Transverse colon (tissue), 4 donors: ENCODE measurements around the gene RERE. TPM values are rescaled to one million over a fixed set of nuclear protein-coding genes. Genes with fewer than 3 reads are reported as not detected.
A peak's percentile ranks its signal among the peaks of the same experiment; 100 is the strongest.

Experiments used
- DNase-seq: peaks from one replicate; pipeline ENCODE4 v3.0.0-alpha.2; 2019
- H3K27ac ChIP-seq, 4 donors: fragments of 200-600 bp; sonication (generic); 2 replicates each; pipeline ENCODE4 v1.5.1; 2016 to 2018; ENCODE audit warnings: inconsistent platforms in 4 of 4
- H3K27me3 ChIP-seq: fragments of 200-600 bp; sonication (generic); 2 replicates; pipeline ENCODE4 v1.5.1; 2017; ENCODE audit warnings: inconsistent platforms
- H3K36me3 ChIP-seq, 4 donors: fragments of 200-600 bp; sonication (generic); 2 replicates each; pipeline ENCODE4 v1.5.1; 2017 to 2019; ENCODE audit warnings: inconsistent platforms in 4 of 4
- H3K4me1 ChIP-seq, 4 donors: fragments of 200-600 bp; sonication (generic); 2 replicates each; pipeline ENCODE4 v1.5.1; 2017 to 2020; ENCODE audit warnings: inconsistent platforms in 4 of 4
- H3K4me3 ChIP-seq, 4 donors: fragments of 200-600 bp; sonication (generic); 1 replicate in 1 of 4; 2 replicates in 3 of 4; pipeline versions ENCODE4 v1.5.1 to v1.6.1; 2017 to 2019; ENCODE audit warnings: inconsistent platforms in 4 of 4
- H3K9me3 ChIP-seq, 2 donors: fragments of 200-600 bp; sonication (generic); 2 replicates each; pipeline ENCODE4 v1.5.1; 2017 to 2019; ENCODE audit warnings: inconsistent platforms in 2 of 2
- CTCF ChIP-seq, 5 experiments: fragments of 200-600 bp in 3 of 5; fragments of 450-650 bp in 2 of 5; sonication (generic) in 3 of 5; IDR thresholded peaks; 1 replicate in 2 of 5; 2 replicates in 3 of 5; pipeline ENCODE4 v1.5.1; 2016 to 2017; ENCODE audit warnings: antibody characterized with exemption in 5 of 5, inconsistent platforms in 3 of 5, mild to moderate bottlenecking in 2 of 5, moderate library complexity in 1 of 5
- EP300 ChIP-seq: sonication (generic); formaldehyde crosslinking; IDR thresholded peaks from one replicate; pipeline ENCODE4 v1.6.1; 2017; ENCODE audit warnings: antibody characterized with exemption, low read depth
- POLR2A ChIP-seq: fragments of 450-650 bp; IDR thresholded peaks from one replicate; pipeline ENCODE4 v1.6.1; 2016; ENCODE audit warnings: antibody characterized with exemption, mild to moderate bottlenecking, moderate library complexity
- POLR2AphosphoS5 ChIP-seq, 3 donors: sonication (generic); formaldehyde crosslinking; IDR thresholded peaks; one replicate each; pipeline ENCODE4 v1.6.1; 2016; ENCODE audit warnings: antibody characterized with exemption in 3 of 3
- WGBS, 2 donors: methylation state at CpG; one replicate each; pipeline ENCODE4 v1.1.5; 2018; ENCODE audit warnings: low coverage in 1 of 2; 5-methylcytosine and 5-hydroxymethylcytosine counted together
- in situ Hi-C, 4 donors: fragments of 200-750 bp; cut with MboI; loops; one replicate each; pipeline versions ENCODE4 v1.15.0 to v1.15.1; 2017; ENCODE audit warnings: low sequenced_read_pairs in 3 of 4, low pct_ligation_motif_present in 1 of 4, low pct_unique_long_range_greater_than_20kb in 1 of 4
- intact Hi-C: fragments of 100-400 bp; cut with DNase I; formaldehyde crosslinking; loops from one replicate; pipeline ENCODE4 v1.15.1; 2023; ENCODE audit warnings: low total_unique reads
- total RNA-seq, 4 donors: library from RNA; depleted of rRNA; stranded (reverse); fragments of >200 nt; gene quantifications; one replicate each; pipeline ENCODE4 v1.1.0, GENCODE V29; 2016

RERE gene
- total RNA-seq, 4 donors from 2014 or later = 80.3 to 657 (median 105) TPM

- peak; percentile 48 for DNase-seq
- Histone ChIP-seq H3K27ac (peak overlapping the region; percentile 98 to 100 (median 99)), H3K4me1 (peaks cover 25 to 74% (median 51%) of the 10 kb centered on the region in 4 donors), H3K36me3 (no peaks in the 10 kb centered on the region), H3K4me3 (peak overlapping the region; percentile 81 to 97 (median 91)), H3K27me3 (no peaks in the 10 kb centered on the region), H3K9me3 (no peaks in the 10 kb centered on the region)
- WGBS, 2 donors = 1 to 10% methylated on average over 2 to 32 of the region's 33 CpGs
- in situ Hi-C loops (no loop called here), intact Hi-C loops (loop anchor here (10.0 kb wide), 1 partner anchor 302 kb away; no protein-coding TSS in a partner anchor)
- no peak for TF ChIP-seq POLR2AphosphoS5 (IDR thresholded peaks at IDR 0.05)
- TF ChIP-seq CTCF (IDR thresholded peaks at IDR 0.05) = no peak
- no peak for TF ChIP-seq POLR2A
- no peak for TF ChIP-seq EP300
Observed at GRCh38 chr1:8423269-8423691, 394.2 kb downstream of the RERE start.

DNA sequence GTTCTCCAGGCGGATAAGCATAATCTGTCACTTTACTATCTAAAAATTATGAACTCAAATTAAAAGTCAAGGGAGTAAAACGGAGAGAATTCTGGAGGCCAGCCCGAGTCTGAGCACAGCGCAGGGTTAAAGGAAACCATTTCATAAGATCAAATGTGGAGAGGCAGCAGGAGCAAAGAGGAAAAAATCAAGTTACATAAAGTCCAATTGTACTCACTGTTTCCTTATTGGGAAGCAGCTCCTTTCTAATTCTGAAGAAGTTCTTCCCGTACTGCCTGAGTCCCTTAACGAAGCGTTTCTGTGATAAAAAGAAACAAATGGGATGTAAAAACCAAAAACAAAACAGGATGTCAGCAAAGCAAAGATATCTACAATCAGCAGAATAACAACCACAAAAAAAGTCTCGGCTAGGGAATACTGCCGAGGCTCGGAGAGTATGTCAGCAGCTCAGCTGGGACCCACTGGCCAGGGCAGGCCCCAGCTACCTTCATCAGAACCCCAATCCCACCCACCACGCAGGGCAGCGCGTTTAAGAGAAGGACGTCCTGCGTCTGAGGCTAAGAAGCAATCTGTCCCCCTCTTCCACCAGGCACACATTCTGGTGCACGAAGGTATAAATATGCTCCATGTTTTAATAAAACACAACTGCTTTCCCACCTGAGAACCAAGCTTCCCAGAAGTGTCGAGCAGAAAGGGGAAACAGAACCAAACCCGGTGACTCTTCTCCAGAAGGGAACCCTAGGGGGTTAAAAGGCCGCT, 394.8 kb downstream of the RERE start:
- H3K36me3 ChIP-seq = no peaks in the 10 kb centered on the region
- in situ Hi-C loops = no loop called here
- intact Hi-C loops = loop anchor here (10.0 kb wide), 1 partner anchor 302 kb away; no protein-coding TSS in a partner anchor
- whole genome bisulfite sequencing, 2 donors = 2% methylated on average over 10 to 19 of the region's 19 CpGs
- H3K27me3 ChIP-seq = no peaks in the 10 kb centered on the region
- peaks cover 31 to 74% (median 57%) of the 10 kb centered on the region in 4 donors for H3K4me1 ChIP-seq
- H3K27ac ChIP-seq = peak overlapping the region; percentile 98 to 100 (median 99)
- DNase-seq = peak; percentile 27
- TF ChIP-seq POLR2AphosphoS5 (IDR thresholded peaks at IDR 0.05) = peak in 2 of 3 donors; percentile 49 to 66
- TF ChIP-seq EP300 = no peak
- TF ChIP-seq CTCF (IDR thresholded peaks at IDR 0.05) = no peak
- peak; percentile 41 for TF ChIP-seq POLR2A
- H3K4me3 ChIP-seq = peak overlapping the region; percentile 81 to 97 (median 91)
- H3K9me3 ChIP-seq = no peaks in the 10 kb centered on the region

- in situ Hi-C loops (no loop called here), intact Hi-C loops (loop anchor here (10.0 kb wide), 1 partner anchor 303 kb away; no protein-coding TSS in a partner anchor)
- Histone ChIP-seq H3K4me1 (peaks cover 27 to 78% (median 62%) of the 10 kb centered on the region in 4 donors), H3K9me3 (no peaks in the 10 kb centered on the region), H3K4me3 (peak overlapping the region; percentile 81 to 97 (median 91)), H3K36me3 (no peaks in the 10 kb centered on the region), H3K27ac (peak overlapping the region; percentile 98 to 100 (median 99)), H3K27me3 (no peaks in the 10 kb centered on the region)
- WGBS, 2 donors = 25 to 28% methylated on average over 6 of the region's 6 CpGs
- TF ChIP-seq EP300 (no peak), POLR2A (no peak), POLR2AphosphoS5 (IDR thresholded peaks at IDR 0.05) (peak in 1 of 3 donors; percentile 11), CTCF (IDR thresholded peaks at IDR 0.05) (no peak)
- DNase-seq = peak; percentile 22
Observed at GRCh38 chr1:8421721-8422120, 395.7 kb downstream of the RERE start.

DNA sequence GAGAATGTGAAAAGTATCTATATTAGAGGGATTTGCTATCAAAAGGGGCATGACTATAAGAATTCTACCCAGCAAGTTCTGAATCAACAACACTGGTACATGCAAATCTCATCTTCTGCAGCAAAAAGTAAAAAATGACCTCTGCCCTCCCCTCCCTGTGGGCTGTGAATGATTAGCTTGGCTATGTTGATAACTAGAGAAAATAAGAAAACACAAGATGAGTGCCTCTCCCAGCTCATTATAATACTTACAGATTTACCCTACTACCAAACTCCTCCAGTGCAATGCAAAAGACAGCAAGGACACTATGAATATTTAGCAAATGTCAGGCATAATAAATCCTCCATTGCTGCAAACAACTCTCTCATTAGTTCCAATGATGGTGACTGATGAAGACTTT, 397.1 kb downstream of the RERE start:
- Histone ChIP-seq H3K27ac (peak overlapping the region; percentile 98 to 100 (median 99)), H3K36me3 (no peaks in the 10 kb centered on the region), H3K9me3 (no peaks in the 10 kb centered on the region), H3K4me1 (peaks cover 30 to 81% (median 67%) of the 10 kb centered on the region in 4 donors), H3K27me3 (no peaks in the 10 kb centered on the region), H3K4me3 (peak overlapping the region in 3 of 4 donors; percentile 81 to 97 (median 89))
- in situ Hi-C loops (no loop called here), intact Hi-C loops (loop anchor here (10.0 kb wide), 1 partner anchor 304 kb away; no protein-coding TSS in a partner anchor)
- peak; percentile 55 for DNase-seq
- TF ChIP-seq EP300 (no peak), POLR2A (peak; percentile 10), CTCF (IDR thresholded peaks at IDR 0.05) (no peak), POLR2AphosphoS5 (IDR thresholded peaks at IDR 0.05) (peak in 1 of 3 donors; percentile 61)
